Measurements from ENCODE around the gene PTOV1. TPM values are rescaled to one million over a fixed set of nuclear protein-coding genes. Genes with fewer than 3 reads are reported as not detected.

Gene PTOV1
- total RNA-seq, 2 experiments from 2014 or later = 78.2 to 79.4 TPM

DNA sequence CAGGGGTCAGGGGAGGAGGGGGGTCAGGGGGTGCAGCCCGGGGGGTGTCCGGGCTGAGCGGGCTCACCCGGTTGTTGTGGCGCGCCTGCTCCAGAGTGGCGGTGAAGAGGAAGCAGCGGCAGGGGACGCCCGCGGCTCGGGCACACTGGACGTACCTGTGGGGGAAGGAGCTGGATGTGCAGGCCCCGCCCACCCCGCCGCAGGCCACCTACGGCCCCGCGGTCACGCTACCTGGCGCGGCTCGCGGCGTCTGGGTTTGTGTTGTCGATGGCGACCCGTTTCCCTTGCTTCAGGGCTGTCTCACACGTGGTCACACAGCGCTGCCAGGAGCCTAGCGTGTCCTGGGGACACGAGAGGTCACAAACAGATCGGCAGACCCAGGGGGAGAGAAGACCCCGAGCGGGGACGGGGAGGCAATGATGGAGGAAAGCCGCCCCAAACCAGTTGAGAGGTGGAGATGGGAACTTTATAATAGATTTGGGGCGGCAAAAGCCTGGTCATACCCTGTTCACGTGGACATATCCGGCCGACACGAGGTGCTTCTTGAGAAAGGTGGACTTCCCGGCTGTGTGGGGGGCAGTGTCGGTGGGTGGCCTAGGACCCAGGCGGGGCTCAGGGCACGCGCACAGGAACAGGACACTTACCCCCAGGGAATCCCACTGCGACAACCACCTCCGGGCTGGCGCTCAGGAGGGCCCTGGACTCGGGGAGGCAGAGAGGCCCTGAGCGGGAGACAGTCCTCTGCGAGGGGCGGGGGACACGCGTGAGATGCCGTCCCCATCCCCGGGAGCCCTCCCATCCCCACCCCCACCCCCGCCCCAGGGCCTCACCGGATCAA lies 10.8 kb downstream of the PTOV1 start:
- ATAC-seq (no peak), DNase-seq (no peak)
- CTCF ChIA-PET = interaction anchor here (1.2 kb wide), 1 partner anchor 11 kb away, joined by 4 read pairs; the partner anchor contains the start of gene PTOV1
- Mint-ChIP-seq H3K9me3 (ENCODE audit: low read depth) (no peaks in the 10 kb centered on the region), H3K27ac (no peak overlapping the region), H3K36me3 (peaks cover 24% of the 10 kb centered on the region), H3K27me3 (no peaks in the 10 kb centered on the region), H3K4me1 (peaks cover 22% of the 10 kb centered on the region), H3K4me3 (no peak overlapping the region)

- DNase-seq (no peak), ATAC-seq (no peak)
- Mint-ChIP-seq H3K27ac (no peak overlapping the region), H3K4me3 (no peak overlapping the region), H3K27me3 (no peaks in the 10 kb centered on the region), H3K9me3 (ENCODE audit: low read depth) (no peaks in the 10 kb centered on the region), H3K36me3 (peaks cover 24% of the 10 kb centered on the region), H3K4me1 (peaks cover 27% of the 10 kb centered on the region)
- CTCF ChIA-PET = interaction anchor here (1.2 kb wide), 1 partner anchor 12 kb away, joined by 4 read pairs; the partner anchor contains the start of gene PTOV1
Measured at GRCh38 chr19:49862391-49863253, 11.7 kb downstream of the PTOV1 start.

GRCh38 chr19:49863254-49863934 lies 12.4 kb downstream of the PTOV1 start:
- no peak for ATAC-seq
- Mint-ChIP-seq H3K4me1 (peaks cover 35% of the 10 kb centered on the region), H3K36me3 (peaks cover 24% of the 10 kb centered on the region), H3K27ac (no peak overlapping the region), H3K9me3 (ENCODE audit: low read depth) (no peaks in the 10 kb centered on the region), H3K27me3 (no peaks in the 10 kb centered on the region), H3K4me3 (no peak overlapping the region)
- CTCF ChIA-PET = interaction anchor here (1.0 to 1.2 kb wide), 2 partner anchors 9 to 13 kb away, joined by 3 to 4 read pairs; partner anchors contain the start of gene PTOV1
- no peak for DNase-seq

- Mint-ChIP-seq H3K27ac (no peak overlapping the region), H3K36me3 (peaks cover 24% of the 10 kb centered on the region), H3K4me3 (no peak overlapping the region), H3K4me1 (peaks cover 40% of the 10 kb centered on the region), H3K9me3 (ENCODE audit: low read depth) (no peaks in the 10 kb centered on the region), H3K27me3 (no peaks in the 10 kb centered on the region)
- ATAC-seq (no peak), DNase-seq (no peak)
- CTCF ChIA-PET = interaction anchor here (1.0 kb wide), 1 partner anchor 9 kb away, joined by 3 read pairs; no protein-coding TSS in a partner anchor
Measured at GRCh38 chr19:49863935-49864320, 13.0 kb downstream of the PTOV1 start.

- Mint-ChIP-seq H3K4me1 (peaks cover 40% of the 10 kb centered on the region), H3K9me3 (ENCODE audit: low read depth) (no peaks in the 10 kb centered on the region), H3K4me3 (peak overlapping the region; percentile 5), H3K27me3 (no peaks in the 10 kb centered on the region), H3K27ac (no peak overlapping the region), H3K36me3 (peaks cover 22% of the 10 kb centered on the region)
- DNase-seq (no peak), ATAC-seq (no peak)
- CTCF ChIA-PET = interaction anchor here (0.7 kb wide), 1 partner anchor 10 kb away, joined by 3 read pairs; no protein-coding TSS in a partner anchor
Measured at GRCh38 chr19:49864890-49865289, 13.9 kb downstream of the PTOV1 start.

DNA sequence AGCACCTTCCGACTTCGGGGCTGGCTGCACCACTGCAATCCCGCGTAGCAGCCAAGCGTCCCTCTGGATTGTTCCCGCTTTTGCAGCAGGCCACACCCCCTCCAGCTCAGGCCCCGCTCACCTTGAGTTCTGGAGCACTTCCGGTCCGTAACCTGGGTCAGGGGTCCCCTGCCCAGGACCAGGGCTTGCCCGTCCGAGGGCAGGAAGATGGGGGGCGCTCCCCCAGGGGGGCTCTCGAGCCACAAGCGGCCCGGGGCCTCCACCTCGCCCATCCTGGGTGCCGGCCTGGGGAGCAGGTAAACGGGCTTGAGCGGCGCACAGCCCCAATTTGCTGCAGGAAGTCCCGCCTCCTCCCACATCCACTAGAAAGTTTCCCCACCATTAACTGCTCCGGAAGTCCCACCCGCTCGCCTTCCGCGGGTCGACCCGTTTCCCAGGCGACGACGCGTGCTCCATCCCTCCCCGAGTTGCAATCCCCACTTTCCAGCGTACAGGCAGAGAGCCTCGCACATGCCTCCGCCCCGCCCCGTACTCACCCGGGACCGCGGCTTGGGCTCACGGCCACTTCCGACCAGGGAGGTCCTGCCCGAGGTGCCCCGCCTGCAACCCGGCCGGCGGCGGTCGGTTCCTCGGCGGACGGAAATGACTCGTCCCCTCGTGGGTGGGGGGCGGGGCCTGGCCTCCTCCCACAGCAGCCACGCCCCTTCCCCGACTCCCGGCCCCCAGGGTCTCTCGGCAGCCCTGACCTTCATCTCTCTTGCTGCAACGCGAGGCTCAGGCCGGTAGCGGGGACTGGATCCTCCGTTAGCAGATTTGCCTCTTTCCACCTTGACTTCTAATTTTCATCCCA lies 16.2 kb downstream of the PTOV1 start, which contains the start of gene PNKP:
Gene PNKP (minus strand): TSS at position 644 of the 850 bp plus-strand sequence. CDS start 372 bp downstream, at position 272.
- Mint-ChIP-seq H3K4me1 (peaks cover 51% of the 10 kb centered on the region), H3K4me3 (peak within 1 kb of the TSS; percentile 99), H3K9me3 (ENCODE audit: low read depth) (no peaks in the 10 kb centered on the region), H3K36me3 (peaks cover 20% of the 10 kb centered on the region), H3K27me3 (no peaks in the 10 kb centered on the region), H3K27ac (no peak within 1 kb of the TSS)
- CTCF ChIA-PET = interaction anchor here (0.9 to 1.0 kb wide), 2 partner anchors 10 to 49 kb away, joined by 4 to 5 read pairs; partner anchors contain the start of genes AKT1S1, MED25 and TBC1D17
- peak; percentile 90 for DNase-seq
- peak; percentile 52 for ATAC-seq

- Mint-ChIP-seq H3K27ac (no peak overlapping the region), H3K4me3 (no peak overlapping the region), H3K36me3 (peaks cover 16% of the 10 kb centered on the region), H3K4me1 (peaks cover 55% of the 10 kb centered on the region), H3K27me3 (no peaks in the 10 kb centered on the region), H3K9me3 (ENCODE audit: low read depth) (no peaks in the 10 kb centered on the region)
- CTCF ChIA-PET = interaction anchor here (0.6 to 2.0 kb wide), 8 partner anchors 8 to 362 kb away, joined by 3 to 11 read pairs (median 4); partner anchors contain the start of genes AKT1S1 and ATF5
- ATAC-seq (peak; percentile 17), DNase-seq (no peak)
Measured at GRCh38 chr19:49869009-49869483, 18.1 kb downstream of the PTOV1 start.

DNA sequence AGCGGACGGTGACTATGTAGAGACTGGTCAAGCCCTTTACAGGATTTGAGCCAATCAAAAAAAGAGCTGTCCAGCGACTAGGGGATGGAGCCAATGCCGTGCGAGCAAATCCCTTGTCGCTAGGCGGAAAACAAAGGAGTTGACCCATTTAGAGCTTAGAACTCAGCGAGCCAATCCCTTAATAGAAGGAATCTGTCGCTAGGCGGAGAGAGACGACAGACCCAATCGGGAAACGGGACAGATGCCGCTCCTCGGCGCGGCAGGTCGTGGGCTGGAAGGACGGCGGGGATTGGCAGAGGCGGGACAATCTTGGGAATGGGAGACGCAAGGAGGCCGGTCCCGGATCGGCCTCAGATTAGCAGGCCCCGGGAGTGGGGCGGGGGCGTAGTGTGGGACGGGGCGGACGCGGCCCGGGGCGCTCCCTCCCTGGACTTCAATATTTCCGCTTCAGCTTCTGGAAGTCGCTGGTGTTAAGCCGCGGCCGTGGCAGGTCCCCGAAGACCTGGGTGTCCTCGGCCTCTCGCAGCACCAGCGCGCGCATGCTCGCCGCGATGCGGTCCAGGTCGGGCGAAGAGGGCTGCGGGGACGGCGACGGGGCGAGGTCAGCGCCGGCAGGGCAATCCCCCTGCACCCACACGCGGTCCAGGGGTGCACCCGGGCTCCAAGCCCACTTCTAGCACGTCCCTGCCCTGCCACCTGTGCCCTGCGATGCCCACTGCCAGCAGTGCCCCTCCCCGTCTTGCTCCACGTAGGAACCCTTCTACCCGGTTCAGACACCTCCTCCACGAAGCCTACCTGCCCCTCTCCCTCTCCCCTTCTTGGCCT lies 18.7 kb downstream of the PTOV1 start:
- Mint-ChIP-seq H3K9me3 (ENCODE audit: low read depth) (no peaks in the 10 kb centered on the region), H3K36me3 (peaks cover 9% of the 10 kb centered on the region), H3K4me1 (peaks cover 53% of the 10 kb centered on the region), H3K27ac (no peak overlapping the region), H3K27me3 (no peaks in the 10 kb centered on the region), H3K4me3 (no peak overlapping the region)
- ATAC-seq (peak; percentile 85), DNase-seq (peak; percentile 97)
- CTCF ChIA-PET = interaction anchor here (0.6 to 2.0 kb wide), 8 partner anchors 7 to 363 kb away, joined by 3 to 11 read pairs (median 4); partner anchors contain the start of genes AKT1S1 and ATF5

DNA sequence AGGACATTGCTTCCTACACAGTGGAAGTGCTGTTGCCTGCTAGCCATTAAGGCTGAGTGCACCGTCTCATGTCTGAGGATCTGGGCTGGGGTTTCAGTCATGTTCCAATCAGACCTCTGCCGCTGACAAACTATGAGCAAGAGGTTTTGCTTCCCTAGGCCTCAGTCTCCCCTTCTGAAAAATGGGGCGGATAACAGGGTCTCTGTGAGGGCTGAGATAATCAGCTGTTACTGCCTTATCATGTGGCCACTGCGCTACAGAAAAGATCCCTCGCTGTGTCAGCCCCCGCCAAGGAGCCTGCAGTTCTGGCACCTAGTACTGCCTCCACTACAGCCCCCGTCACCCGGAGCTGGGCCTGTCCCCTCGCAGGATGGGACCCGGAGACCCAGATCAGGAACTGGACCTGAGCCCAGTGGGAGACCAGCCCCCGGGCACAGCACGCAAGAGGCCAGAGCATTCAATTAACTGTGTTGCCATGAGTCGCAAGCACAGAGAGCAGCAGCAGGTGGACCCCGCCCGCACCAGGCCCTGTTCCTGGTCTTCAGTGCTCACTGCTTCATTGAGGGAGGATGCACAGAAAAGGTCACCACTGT lies 19.4 kb downstream of the PTOV1 start:
- Mint-ChIP-seq H3K4me1 (peaks cover 54% of the 10 kb centered on the region), H3K36me3 (peaks cover 5% of the 10 kb centered on the region), H3K27ac (no peak overlapping the region), H3K27me3 (no peaks in the 10 kb centered on the region), H3K9me3 (ENCODE audit: low read depth) (no peaks in the 10 kb centered on the region), H3K4me3 (no peak overlapping the region)
- DNase-seq = no peak
- no peak for ATAC-seq
- CTCF ChIA-PET = interaction anchor here (1.3 to 2.0 kb wide), 3 partner anchors 19 to 58 kb away, joined by 4 to 11 read pairs (median 7); partner anchors contain the start of gene ATF5

GRCh38 chr19:49871349-49871985 lies 20.5 kb downstream of the PTOV1 start:
- no peak overlapping the region for H3K27ac Mint-ChIP-seq

More at GRCh38 chr19:49871349-49871985, 20.5 kb downstream of the PTOV1 start:
- CTCF ChIA-PET = no interaction called here
- no peaks in the 10 kb centered on the region for H3K9me3 Mint-ChIP-seq (ENCODE audit: low read depth)
- no peaks in the 10 kb centered on the region for H3K36me3 Mint-ChIP-seq
- no peaks in the 10 kb centered on the region for H3K27me3 Mint-ChIP-seq
- ATAC-seq = no peak
- peaks cover 50% of the 10 kb centered on the region for H3K4me1 Mint-ChIP-seq
- no peak overlapping the region for H3K4me3 Mint-ChIP-seq
- DNase-seq = no peak

All from activated CD8-positive, alpha-beta memory T cell treated with anti-CD3 and anti-CD28 coated beads, Interleukin-2, amount 10 ng/mL, durations not matched to agents 7 days and 5 days (primary cell).